K562 (cell line): ENCODE measurements around the gene NKIRAS2. TPM values are rescaled to one million over a fixed set of nuclear protein-coding genes. Genes with fewer than 3 reads are reported as not detected.
"Not testable (repeated sequence)": the region's sequence is repeated elsewhere in the genome, so short reads cannot be mapped to it uniquely, and the experiment has no call there.

Experiments
- ATAC-seq: fragments of 200-7000 bp; cut with Tn5 transposase; 3 replicates; pipeline ENCODE4 v1.9.1; 2020; ENCODE audit warnings: moderate library complexity
- BruUV-seq: library from RNA; stranded (reverse); fragments of 400-500 nt; replicated peaks from 2 replicates; lab custom pipeline; 2021; lab: Mats Ljungman, UMichigan
- CTCF ChIA-PET: fragments of 300-600 bp; formaldehyde crosslinking; extraction: SDS; loops from one replicate; lab custom pipeline; 2021; ENCODE audit warnings: low intra/inter-chr PET ratio; lab: Yijun Ruan, JAX
- POLR2A ChIA-PET: fragments of 300-600, 350-650 bp; sonication (Branson Sonifier 250); formaldehyde crosslinking; extraction: SDS; loops from one replicate; lab custom pipeline; 2021; ENCODE audit warnings: antibody characterized with exemption, inconsistent platforms; lab: Yijun Ruan, JAX
- DNase-seq, 4 experiments: peaks; one replicate each; pipeline versions ENCODE4 v3.0.0 to v3.0.0-alpha.2; 2011 to 2018; ENCODE audit warnings: low spot score in 3 of 4, mixed read lengths in 3 of 4; ENCODE audit errors: extremely low read depth in 1 of 4
- FAIRE-seq: peaks from 2 replicates; lab custom pipeline; 2011; peaks lifted over from hg19 to GRCh38; lab: Jason Lieb, UNC
- H2AFZ ChIP-seq: 2 replicates; pipeline ENCODE4 v1.6.0; 2011; ENCODE audit warnings: low read depth, low read length, control low read depth, inconsistent platforms
- H3K27ac ChIP-seq: fragments of 200-600 bp; 3 replicates; pipeline ENCODE4 v1.8.0; 2011; ENCODE audit warnings: low read depth, mild to moderate bottlenecking, control low read depth, inconsistent platforms, low read length, moderate library complexity, mixed read lengths; ENCODE audit errors: extremely low read depth
- H3K27me3 ChIP-seq, 2 experiments: fragments of 300-600 bp in 1 of 2; 2 replicates in 1 of 2; 3 replicates in 1 of 2; pipeline versions ENCODE4 v1.6.0 to v1.8.0; 2011; ENCODE audit warnings: inconsistent platforms in 2 of 2, low read length in 2 of 2, mild to moderate bottlenecking in 1 of 2, mixed read lengths in 1 of 2, moderate library complexity in 1 of 2; ENCODE audit not compliant: control insufficient read depth in 2 of 2, insufficient read depth in 2 of 2
- H3K36me3 ChIP-seq: fragments of 300-600 bp; 3 replicates; pipeline ENCODE4 v1.8.0; 2011; ENCODE audit warnings: mild to moderate bottlenecking, low read length, inconsistent platforms; ENCODE audit not compliant: control insufficient read depth, insufficient read depth
- H3K4me1 ChIP-seq, 2 experiments: fragments of 200-600 bp in 1 of 2; replicated peaks in 1 of 2; 2 replicates in 1 of 2; 3 replicates in 1 of 2; pipeline versions ENCODE4 v1.5.1 to v1.8.0; 2011; ENCODE audit warnings: inconsistent platforms in 2 of 2, low read length in 2 of 2, mild to moderate bottlenecking in 1 of 2, mixed read lengths in 1 of 2, moderate library complexity in 1 of 2; ENCODE audit not compliant: control insufficient read depth in 2 of 2, insufficient read depth in 2 of 2
- H3K4me2 ChIP-seq: 2 replicates; pipeline ENCODE4 v1.6.1; 2011; ENCODE audit warnings: low read length, control low read depth, inconsistent platforms, mixed read lengths; ENCODE audit not compliant: insufficient read depth
- H3K4me3 ChIP-seq: fragments of 200-600 bp; sonication (generic), shearing (Covaris generic); 2 replicates; pipeline ENCODE4 v1.5.1; 2016; ENCODE audit warnings: control low read depth, inconsistent platforms
- H3K79me2 ChIP-seq: fragments of 200-600 bp; 3 replicates; pipeline ENCODE4 v1.8.0; 2011; ENCODE audit warnings: low read length, inconsistent platforms; ENCODE audit not compliant: control insufficient read depth, insufficient read depth
- H3K9ac ChIP-seq, 2 experiments: 2 replicates each; pipeline versions ENCODE4 v1.6.0 to v1.6.1; 2011; ENCODE audit warnings: low read depth in 2 of 2, low read length in 2 of 2, control low read depth in 1 of 2, inconsistent platforms in 1 of 2, mild to moderate bottlenecking in 1 of 2, mixed read lengths in 1 of 2; ENCODE audit not compliant: insufficient read depth in 1 of 2
- H3K9me1 ChIP-seq: one replicate; pipeline ENCODE4 v1.6.0; 2011; ENCODE audit warnings: inconsistent platforms, mild to moderate bottlenecking, low read length, moderate library complexity; ENCODE audit not compliant: control insufficient read depth, insufficient read depth
- H3K9me3 ChIP-seq: replicated peaks from 2 replicates; pipeline ENCODE4 v1.5.1; 2011; ENCODE audit warnings: low read depth, low read length, inconsistent platforms; ENCODE audit not compliant: control insufficient read depth, insufficient read depth
- H4K20me1 ChIP-seq: replicated peaks from 2 replicates; pipeline ENCODE4 v1.6.1; 2011; ENCODE audit warnings: low read length, inconsistent platforms, mixed read lengths; ENCODE audit not compliant: control insufficient read depth, insufficient read depth
- C11orf30 ChIP-seq: fragments of 450-650 bp; IDR thresholded peaks from 2 replicates; pipeline ENCODE4 v1.6.1; 2016; ENCODE audit warnings: low read depth, mild to moderate bottlenecking
- CEBPB ChIP-seq: fragments of 450-650 bp; IDR thresholded peaks from 2 replicates; pipeline ENCODE4 v1.6.1; 2016; ENCODE audit warnings: missing genetic modification characterization, missing compliant biosample characterization
- CEBPG ChIP-seq, 3 experiments: fragments of 200-800 bp in 1 of 3; sonication (Bioruptor generic) in 1 of 3; sonication (generic) in 1 of 3; formaldehyde crosslinking in 1 of 3; IDR thresholded peaks in 2 of 3; conservative IDR thresholded peaks in 1 of 3; 2 replicates each; pipeline versions ENCODE4 v1.6.1 to v1.8.0; 2016 to 2022; ENCODE audit warnings: missing compliant biosample characterization in 2 of 3, missing genetic modification characterization in 2 of 3, mild to moderate bottlenecking in 1 of 3, missing genetic modification reagents in 1 of 3
- MAFG ChIP-seq: fragments of 450-650 bp; conservative IDR thresholded peaks from 2 replicates; pipeline ENCODE4 v1.6.1; 2016; ENCODE audit warnings: missing genetic modification characterization, missing compliant biosample characterization
- ZNF316 ChIP-seq: fragments of 450-650 bp; IDR thresholded peaks from 2 replicates; pipeline ENCODE4 v1.6.1; 2016
- WGBS: fragments of 100-300 bp; shearing (Covaris generic); methylation state at CpG from one replicate; pipeline ENCODE4 v1.1.6; 2016; ENCODE audit warnings: low coverage, mixed read lengths; ENCODE audit not compliant: insufficient coverage; ENCODE audit errors: missing lambda C conversion rate; 5-methylcytosine and 5-hydroxymethylcytosine counted together
- in situ Hi-C: fragments of 300-500 bp; cut with MboI; formaldehyde crosslinking; loops from 4 replicates; pipeline ENCODE4 v1.15.0; 2018; ENCODE audit warnings: inconsistent platforms, mixed read lengths
- intact Hi-C: fragments of 100-400 bp; cut with micrococcal nuclease; formaldehyde crosslinking; loops from 2 replicates; pipeline ENCODE4 v1.14.2; 2022
- polyA plus RNA-seq, 8 experiments: library from polyadenylated mRNA; depleted of rRNA in 4 of 8; stranded (reverse) in 5 of 8; unstranded in 3 of 8; fragments of >200 nt; fragmentation: Nextera tagmentation in 2 of 8; fragmentation: Illumina TruSeq in 1 of 8; extraction: Ambion mirVana in 2 of 8; extraction: Trizol in 1 of 8; gene quantifications; 2 replicates each; pipeline versions ENCODE4 v1.2.1 to v1.2.3, GENCODE V29; 2011 to 2014; ENCODE audit warnings: inconsistent platforms in 1 of 8, missing spikeins in 1 of 8
- total RNA-seq, 7 experiments: library from RNA; depleted of rRNA in 6 of 7; stranded (reverse); fragments of >200 nt in 6 of 7; fragmentation: Illumina TruSeq in 2 of 7; extraction: Trizol in 2 of 7; gene quantifications; 2 replicates each; pipeline versions ENCODE4 v1.2.1 to v1.2.3, GENCODE V29; 2011 to 2021; ENCODE audit warnings: low replicate concordance in 1 of 7

The NKIRAS2 gene
- total and polyA plus RNA-seq, 9 of the 15 experiments (the other 6 are each of a cell fraction or from before 2014, with no cell fraction given), result 10.1 to 65.5 (median 29.8) TPM

GRCh38 chr17:42010266-42010680 lies 9.6 kb upstream of the NKIRAS2 start:
- peaks cover under 1 to 20% of the 10 kb centered on the region in 2 experiments; a peak in 3 of 5 replicates for H3K4me1 ChIP-seq
- H3K4me2 ChIP-seq; H3K27me3 ChIP-seq; H3K9me1 ChIP-seq; BruUV-seq; FAIRE-seq; ATAC-seq; H3K4me3 ChIP-seq; H3K27ac ChIP-seq; H3K9me3 ChIP-seq; intact Hi-C loops; H3K9ac ChIP-seq; DNase-seq; CTCF ChIA-PET; in situ Hi-C loops; H2AFZ ChIP-seq; TF ChIP-seq CEBPG (CRISPR knock-in tag; IDR thresholded peaks at IDR 0.05): not testable (repeated sequence)
- peaks cover 98% of the 10 kb centered on the region for H3K79me2 ChIP-seq
- 62% methylated on average over 8 of the region's 9 CpGs for WGBS
- peaks cover 55% of the 10 kb centered on the region for H3K36me3 ChIP-seq
- TF ChIP-seq ZNF316 (peak; percentile 84), MAFG (tag) (peak; percentile 41; the same call in 1 of the 2 replicates), CEBPG (tag; conservative IDR thresholded peaks at IDR 0.05 in 1 of 2, IDR thresholded peaks at IDR 0.05 in 1 of 2) (peak in 1 of 2 experiments; percentile 24; a peak in 1 of 4 replicates), CEBPB (tag) (peak; percentile 70), C11orf30 (peak; percentile 67)
- POLR2A ChIA-PET, result interaction anchor here (0.9 to 3.3 kb wide), 2 partner anchors 8 to 13 kb away, joined by 3 to 11 read pairs; partner anchors contain the start of gene DNAJC7
- H4K20me1 ChIP-seq, result peaks cover 22% of the 10 kb centered on the region
